ENCODE data around the gene MFSD6L.

The MFSD6L gene

DNA sequence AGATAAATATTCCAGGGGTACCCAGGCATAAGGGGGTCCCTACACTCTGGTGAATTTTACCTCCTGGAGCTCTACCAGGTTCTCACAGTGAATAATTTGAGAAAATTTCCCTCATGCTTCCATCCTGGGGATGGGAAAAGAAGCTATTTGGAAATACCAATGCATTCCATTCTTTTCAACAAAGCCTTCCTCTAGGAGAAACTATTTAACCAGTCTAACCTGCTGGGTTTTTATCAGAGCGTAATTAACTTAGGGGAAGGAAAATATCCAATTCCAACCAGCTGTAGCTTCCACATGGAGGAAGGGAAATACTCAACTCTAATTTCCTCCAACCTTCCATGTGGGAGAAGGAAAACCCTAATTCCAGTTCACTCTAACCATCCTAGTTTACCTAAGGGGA lies 17.0 kb downstream of the MFSD6L start:
- CTCF ChIA-PET, result no interaction called here
- H3K27ac ChIP-seq, result no peak overlapping the region
- POLR2A ChIA-PET (ENCODE audit: low non-redundant PET), result no interaction called here
- DNase-seq (ENCODE audit: low spot score), result no peak
- TF ChIP-seq, protein P1, sequence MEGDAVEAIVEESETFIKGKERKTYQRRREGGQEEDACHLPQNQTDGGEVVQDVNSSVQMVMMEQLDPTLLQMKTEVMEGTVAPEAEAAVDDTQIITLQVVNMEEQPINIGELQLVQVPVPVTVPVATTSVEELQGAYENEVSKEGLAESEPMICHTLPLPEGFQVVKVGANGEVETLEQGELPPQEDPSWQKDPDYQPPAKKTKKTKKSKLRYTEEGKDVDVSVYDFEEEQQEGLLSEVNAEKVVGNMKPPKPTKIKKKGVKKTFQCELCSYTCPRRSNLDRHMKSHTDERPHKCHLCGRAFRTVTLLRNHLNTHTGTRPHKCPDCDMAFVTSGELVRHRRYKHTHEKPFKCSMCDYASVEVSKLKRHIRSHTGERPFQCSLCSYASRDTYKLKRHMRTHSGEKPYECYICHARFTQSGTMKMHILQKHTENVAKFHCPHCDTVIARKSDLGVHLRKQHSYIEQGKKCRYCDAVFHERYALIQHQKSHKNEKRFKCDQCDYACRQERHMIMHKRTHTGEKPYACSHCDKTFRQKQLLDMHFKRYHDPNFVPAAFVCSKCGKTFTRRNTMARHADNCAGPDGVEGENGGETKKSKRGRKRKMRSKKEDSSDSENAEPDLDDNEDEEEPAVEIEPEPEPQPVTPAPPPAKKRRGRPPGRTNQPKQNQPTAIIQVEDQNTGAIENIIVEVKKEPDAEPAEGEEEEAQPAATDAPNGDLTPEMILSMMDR (conservative IDR thresholded peaks at IDR 0.05; ENCODE audit: low read depth), result no peak

DNA sequence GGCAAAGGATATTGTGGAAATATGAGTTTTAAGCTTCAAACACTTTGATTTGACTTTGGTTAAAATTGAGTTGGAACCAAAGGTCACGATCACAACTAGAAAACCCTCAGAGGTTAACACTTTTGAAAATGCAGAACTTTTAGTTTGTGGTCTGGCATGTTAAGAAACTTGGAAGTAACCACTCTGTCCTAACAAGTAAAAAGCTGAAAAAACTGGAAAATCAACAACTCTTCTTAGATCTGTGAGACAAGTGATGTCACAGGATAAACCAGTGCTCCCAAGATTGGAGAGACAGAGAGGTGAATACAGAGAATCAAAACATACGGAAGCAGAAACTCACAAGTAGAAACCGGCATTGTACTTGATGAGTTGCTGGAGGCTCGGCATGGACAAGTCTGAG lies 17.4 kb downstream of the MFSD6L start:
- POLR2A ChIA-PET (ENCODE audit: low non-redundant PET), result no interaction called here
- DNase-seq (ENCODE audit: low spot score), result no peak
- CTCF ChIA-PET, result no interaction called here

GRCh38 chr17:8776881-8777280 lies 22.3 kb downstream of the MFSD6L start:
- ChIA-PET CTCF (interaction anchor here (0.6 to 1.4 kb wide), 2 partner anchors 9 to 193 kb away, joined by 5 read pairs; no protein-coding TSS in a partner anchor), POLR2A (ENCODE audit: low non-redundant PET) (no interaction called here)
- no peak overlapping the region for H3K27ac ChIP-seq
- DNase-seq (ENCODE audit: low spot score), result no peak
- TF ChIP-seq, protein P1 (conservative IDR thresholded peaks at IDR 0.05; ENCODE audit: low read depth), result no peak

More for the DNA sequence above, 17.4 kb downstream of the MFSD6L start:
- H3K27ac ChIP-seq, result no peak overlapping the region
- TF ChIP-seq, protein P1 (conservative IDR thresholded peaks at IDR 0.05; ENCODE audit: low read depth), result no peak

GRCh38 chr17:8776248-8776647 lies 22.9 kb downstream of the MFSD6L start:
- POLR2A ChIA-PET (ENCODE audit: low non-redundant PET), result no interaction called here
- H3K27ac ChIP-seq, result no peak overlapping the region
- DNase-seq (ENCODE audit: low spot score), result no peak
- CTCF ChIA-PET, result interaction anchor here (1.4 kb wide), 1 partner anchor 9 kb away, joined by 5 read pairs; no protein-coding TSS in a partner anchor
- TF ChIP-seq, protein P1 (conservative IDR thresholded peaks at IDR 0.05; ENCODE audit: low read depth), result no peak

DNA sequence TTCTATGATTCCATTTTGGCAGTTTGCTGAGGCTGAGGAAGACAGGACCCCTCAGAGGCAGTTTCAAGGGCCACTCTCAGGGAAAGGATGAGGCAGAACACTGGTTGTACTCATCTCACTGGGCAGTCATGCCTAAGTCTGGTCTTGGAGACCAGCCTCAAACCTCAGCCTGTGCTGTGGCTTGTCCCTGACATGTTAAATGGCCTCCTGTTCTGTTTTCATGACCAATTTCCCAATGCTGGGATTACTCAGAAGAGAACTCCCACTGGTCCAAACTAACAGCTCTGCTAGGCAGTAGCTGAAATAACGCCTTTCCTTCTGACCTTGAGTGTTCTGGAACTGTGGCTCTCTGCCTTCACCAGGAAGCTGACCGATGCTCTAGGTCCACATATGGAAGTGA lies 32.4 kb downstream of the MFSD6L start:
- TF ChIP-seq, protein P1 (conservative IDR thresholded peaks at IDR 0.05; ENCODE audit: low read depth), result no peak
- ChIA-PET POLR2A (ENCODE audit: low non-redundant PET) (no interaction called here), CTCF (no interaction called here)
- no peak for DNase-seq (ENCODE audit: low spot score)
- H3K27ac ChIP-seq, result no peak overlapping the region

- ChIA-PET POLR2A (ENCODE audit: low non-redundant PET) (no interaction called here), CTCF (no interaction called here)
- DNase-seq (ENCODE audit: low spot score), result no peak
- H3K27ac ChIP-seq, result no peak overlapping the region
- TF ChIP-seq, protein P1 (conservative IDR thresholded peaks at IDR 0.05; ENCODE audit: low read depth), result no peak
These were observed 37.2 kb downstream of the MFSD6L start for GRCh38 chr17:8762012-8762411.
